Gastroesophageal sphincter (tissue), 3 donors: ENCODE measurements around the gene EXD2.

Experiments
- CTCF ChIP-seq, 4 experiments: fragments of 200-600 bp in 2 of 4; fragments of 450-650 bp in 2 of 4; sonication (generic) in 1 of 4; IDR thresholded peaks; one replicate each; pipeline ENCODE4 v1.5.1; 2017 to 2019; ENCODE audit warnings: antibody characterized with exemption in 4 of 4, mild to moderate bottlenecking in 2 of 4, moderate library complexity in 2 of 4
- POLR2A ChIP-seq, 2 donors: fragments of 450-650 bp; IDR thresholded peaks; one replicate each; pipeline ENCODE4 v1.6.1; 2017; ENCODE audit warnings: antibody characterized with exemption in 2 of 2, mild to moderate bottlenecking in 2 of 2, moderate library complexity in 1 of 2
- POLR2AphosphoS5 ChIP-seq: sonication (generic); formaldehyde crosslinking; IDR thresholded peaks from one replicate; pipeline ENCODE4 v1.6.1; 2017; ENCODE audit warnings: antibody characterized with exemption

- TF ChIP-seq POLR2A (IDR thresholded peaks at IDR 0.05), result no peak
- no peak for TF ChIP-seq CTCF (IDR thresholded peaks at IDR 0.05)
- no peak for TF ChIP-seq POLR2AphosphoS5
Observed at GRCh38 chr14:69282448-69282847, 91.2 kb downstream of the EXD2 start.
